ENCODE data around the gene MACF1. TPM values are rescaled to one million over a fixed set of nuclear protein-coding genes. Genes with fewer than 3 reads are reported as not detected.
A peak's percentile ranks its signal among the peaks of the same experiment; 100 is the strongest.
"Not testable (repeated sequence)": the region's sequence is repeated elsewhere in the genome, so short reads cannot be mapped to it uniquely, and the experiment has no call there.

MACF1 gene
- total RNA-seq, 2 experiments from 2014 or later, result 248 to 252 TPM

DNA sequence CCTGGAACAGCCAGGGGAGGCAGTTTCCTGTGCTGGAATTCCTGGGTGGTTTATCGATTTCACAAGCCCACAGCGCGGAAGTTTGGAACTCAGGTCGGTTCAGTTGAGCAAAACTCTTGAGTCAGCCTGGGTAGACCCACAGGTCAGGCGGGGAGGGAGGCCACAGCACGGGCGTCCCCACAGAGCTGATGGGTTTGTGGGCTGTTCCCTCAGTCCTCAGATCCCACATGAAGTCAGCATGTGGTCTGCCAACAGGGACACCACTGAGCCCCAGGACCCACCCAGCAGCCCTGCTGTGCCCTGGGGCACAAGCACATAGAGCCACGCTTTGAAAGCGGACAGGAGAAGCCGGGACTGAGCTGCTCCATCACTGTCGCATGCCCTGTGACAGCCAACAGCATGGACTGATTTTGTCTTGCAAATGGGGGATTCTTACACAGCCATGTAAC is 304.4 kb downstream of the MACF1 start:
- intact Hi-C loops (cut with DNase I, micrococcal nuclease), result no loop called here
- Histone ChIP-seq H3K36me3 (ENCODE audit: insufficient read depth, low read length) (no peaks in the 10 kb centered on the region), H3K27ac (ENCODE audit: low read depth in 1 of 2, low read length in 2 of 2) (no peak overlapping the region), H3K4me1 (ENCODE audit: insufficient read depth, low read length) (peaks cover 13% of the 10 kb centered on the region), H3K27me3 (ENCODE audit: control insufficient read depth in 1 of 2, insufficient read depth in 2 of 2, low read length in 2 of 2) (no peaks in the 10 kb centered on the region), H3K4me3 (ENCODE audit: low read length) (no peak overlapping the region), H3K9me3 (ENCODE audit: control insufficient read depth in 1 of 2, insufficient read depth in 1 of 2, low read length in 2 of 2) (no peaks in the 10 kb centered on the region)
- Mint-ChIP-seq H3K4me1 (ENCODE audit: low read depth) (peaks cover 9% of the 10 kb centered on the region), H3K9me3 (no peaks in the 10 kb centered on the region), H3K36me3 (ENCODE audit: low read depth) (no peaks in the 10 kb centered on the region), H3K27ac (no peak overlapping the region), H3K4me3 (no peak overlapping the region), H3K27me3 (no peaks in the 10 kb centered on the region)
- ATAC-seq (ENCODE audit: poor library complexity) (no peak), DNase-seq (no peak)
- POLR2A ChIA-PET, result interaction anchor here (0.9 kb wide), 1 partner anchor 290 kb away, joined by 3 read pairs; no protein-coding TSS in a partner anchor
- CTCF ChIA-PET, result no interaction called here
- TF ChIP-seq, protein P1, sequence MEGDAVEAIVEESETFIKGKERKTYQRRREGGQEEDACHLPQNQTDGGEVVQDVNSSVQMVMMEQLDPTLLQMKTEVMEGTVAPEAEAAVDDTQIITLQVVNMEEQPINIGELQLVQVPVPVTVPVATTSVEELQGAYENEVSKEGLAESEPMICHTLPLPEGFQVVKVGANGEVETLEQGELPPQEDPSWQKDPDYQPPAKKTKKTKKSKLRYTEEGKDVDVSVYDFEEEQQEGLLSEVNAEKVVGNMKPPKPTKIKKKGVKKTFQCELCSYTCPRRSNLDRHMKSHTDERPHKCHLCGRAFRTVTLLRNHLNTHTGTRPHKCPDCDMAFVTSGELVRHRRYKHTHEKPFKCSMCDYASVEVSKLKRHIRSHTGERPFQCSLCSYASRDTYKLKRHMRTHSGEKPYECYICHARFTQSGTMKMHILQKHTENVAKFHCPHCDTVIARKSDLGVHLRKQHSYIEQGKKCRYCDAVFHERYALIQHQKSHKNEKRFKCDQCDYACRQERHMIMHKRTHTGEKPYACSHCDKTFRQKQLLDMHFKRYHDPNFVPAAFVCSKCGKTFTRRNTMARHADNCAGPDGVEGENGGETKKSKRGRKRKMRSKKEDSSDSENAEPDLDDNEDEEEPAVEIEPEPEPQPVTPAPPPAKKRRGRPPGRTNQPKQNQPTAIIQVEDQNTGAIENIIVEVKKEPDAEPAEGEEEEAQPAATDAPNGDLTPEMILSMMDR (IDR thresholded peaks at IDR 0.05), result no peak

DNA sequence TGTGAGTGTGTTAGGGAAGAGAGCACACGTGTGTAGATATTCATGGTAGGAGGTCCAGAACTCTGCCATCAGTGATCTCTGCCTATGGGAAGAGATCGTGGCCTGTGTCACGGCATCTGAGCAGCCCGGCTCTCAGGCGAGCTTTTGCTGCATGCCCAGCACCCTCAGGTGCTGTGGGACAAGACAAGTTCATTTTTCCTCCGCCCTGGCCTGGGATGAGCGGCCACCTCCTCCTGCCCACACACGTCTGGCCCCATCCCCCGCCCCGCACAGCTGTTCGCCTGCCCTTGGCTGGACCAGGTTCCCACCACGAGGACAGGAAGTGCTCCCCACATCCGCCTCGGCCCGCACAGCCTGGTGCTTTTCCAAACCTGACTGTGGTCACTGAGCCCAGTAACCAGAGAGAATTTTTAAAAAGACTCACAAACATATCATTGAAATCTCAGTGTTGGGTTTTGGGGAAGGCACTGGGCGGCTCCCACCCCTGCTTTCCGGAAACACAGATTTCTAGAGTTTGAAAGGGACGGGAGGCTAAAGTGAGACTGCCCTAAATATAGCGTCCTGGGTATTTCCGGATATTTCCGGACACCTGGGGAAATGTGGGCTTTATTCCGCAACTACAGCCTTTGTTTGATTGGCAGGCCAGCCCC is 305.0 kb downstream of the MACF1 start:
- POLR2A ChIA-PET, result no interaction called here
- intact Hi-C loops (cut with DNase I, micrococcal nuclease), result no loop called here

DNA sequence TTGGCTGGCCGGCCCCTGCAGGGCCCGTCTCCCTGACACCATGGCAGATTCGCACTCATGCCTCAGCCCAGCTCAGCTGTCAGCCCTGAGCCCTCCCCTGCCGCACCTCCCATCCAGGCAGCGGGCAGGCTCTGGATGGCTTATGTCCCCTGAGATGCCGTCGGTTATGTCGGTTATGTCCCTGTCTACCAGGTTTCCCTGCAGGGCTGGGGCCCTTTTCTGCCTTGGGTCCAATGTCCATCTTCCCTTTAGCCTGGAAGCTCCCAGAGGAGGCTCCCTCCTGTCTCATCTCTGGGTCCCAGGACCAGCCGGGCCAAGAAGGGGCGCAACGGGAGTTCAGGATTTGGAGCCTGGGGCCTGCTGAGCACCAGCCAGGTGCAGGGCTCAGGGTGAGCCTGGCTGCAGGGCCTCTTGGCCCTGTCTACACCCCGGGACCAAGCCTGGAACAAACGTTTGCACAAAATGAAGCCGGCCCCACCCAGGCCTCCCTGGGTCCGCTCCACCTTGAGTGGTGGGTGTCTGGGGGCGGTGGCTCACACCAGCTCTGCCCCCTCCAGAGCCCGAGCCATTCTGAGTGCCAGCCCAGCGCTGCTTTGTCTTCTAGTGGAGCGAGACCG is 306.2 kb downstream of the MACF1 start:
- peaks cover 13% of the 10 kb centered on the region for H3K4me1 ChIP-seq (ENCODE audit: insufficient read depth, low read length)
- H3K36me3 Mint-ChIP-seq (ENCODE audit: low read depth); ATAC-seq (ENCODE audit: poor library complexity); H3K27me3 ChIP-seq (ENCODE audit: control insufficient read depth in 1 of 2, insufficient read depth in 2 of 2, low read length in 2 of 2); H3K27me3 Mint-ChIP-seq; H3K4me1 Mint-ChIP-seq (ENCODE audit: low read depth); H3K36me3 ChIP-seq (ENCODE audit: insufficient read depth, low read length); POLR2A ChIA-PET; H3K4me3 ChIP-seq (ENCODE audit: low read length); CTCF ChIA-PET; intact Hi-C loops (cut with DNase I, micrococcal nuclease); H3K9me3 Mint-ChIP-seq; H3K27ac ChIP-seq (ENCODE audit: low read depth in 1 of 2, low read length in 2 of 2); H3K4me3 Mint-ChIP-seq; H3K9me3 ChIP-seq (ENCODE audit: control insufficient read depth in 1 of 2, insufficient read depth in 1 of 2, low read length in 2 of 2); DNase-seq; H3K27ac Mint-ChIP-seq: not testable (repeated sequence)

More for the DNA sequence above, 305.0 kb downstream of the MACF1 start:
- peak in 4 of 14 experiments; percentile 13 to 39 (median 28) for DNase-seq
- peaks cover 13% of the 10 kb centered on the region for H3K4me1 ChIP-seq (ENCODE audit: insufficient read depth, low read length)
- H3K27me3 ChIP-seq (ENCODE audit: control insufficient read depth in 1 of 2, insufficient read depth in 2 of 2, low read length in 2 of 2), result no peaks in the 10 kb centered on the region
- H3K27ac ChIP-seq (ENCODE audit: low read depth in 1 of 2, low read length in 2 of 2), result no peak overlapping the region
- H3K4me1 Mint-ChIP-seq (ENCODE audit: low read depth), result peaks cover 9% of the 10 kb centered on the region
- H3K4me3 Mint-ChIP-seq, result no peak overlapping the region
- H3K9me3 ChIP-seq (ENCODE audit: control insufficient read depth in 1 of 2, insufficient read depth in 1 of 2, low read length in 2 of 2), result no peaks in the 10 kb centered on the region
- no peak overlapping the region for H3K27ac Mint-ChIP-seq
- TF ChIP-seq, protein P1 (IDR thresholded peaks at IDR 0.05), result no peak
- H3K27me3 Mint-ChIP-seq, result no peaks in the 10 kb centered on the region
- no peaks in the 10 kb centered on the region for H3K9me3 Mint-ChIP-seq
- H3K36me3 ChIP-seq (ENCODE audit: insufficient read depth, low read length), result no peaks in the 10 kb centered on the region
- CTCF ChIA-PET, result no interaction called here
- no peak overlapping the region for H3K4me3 ChIP-seq (ENCODE audit: low read length)
- H3K36me3 Mint-ChIP-seq (ENCODE audit: low read depth), result no peaks in the 10 kb centered on the region
- ATAC-seq (ENCODE audit: poor library complexity), result peak; percentile 26

DNA sequence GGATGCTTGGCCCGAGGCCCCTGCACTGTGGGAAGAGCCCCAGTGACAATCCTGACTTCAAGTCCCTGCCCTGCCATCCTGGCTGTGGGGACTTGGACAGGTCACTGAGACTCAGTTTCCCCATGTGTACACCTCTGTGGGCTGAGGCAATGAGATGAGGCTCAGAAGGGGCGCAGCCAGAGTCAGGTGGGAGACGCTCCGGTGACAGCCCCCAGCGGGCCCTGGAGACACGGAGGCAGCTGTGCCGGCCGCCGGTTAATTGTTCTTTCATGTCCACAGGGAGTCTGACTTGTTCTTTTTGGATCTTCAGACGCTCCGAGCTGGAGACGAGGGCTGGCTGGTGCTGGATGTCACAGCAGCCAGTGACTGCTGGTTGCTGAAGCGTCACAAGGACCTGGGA is 307.0 kb downstream of the MACF1 start:
- peaks cover 13% of the 10 kb centered on the region for H3K4me1 ChIP-seq (ENCODE audit: insufficient read depth, low read length)
- ATAC-seq (ENCODE audit: poor library complexity); H3K9me3 Mint-ChIP-seq; H3K36me3 Mint-ChIP-seq (ENCODE audit: low read depth); H3K4me3 ChIP-seq (ENCODE audit: low read length); H3K36me3 ChIP-seq (ENCODE audit: insufficient read depth, low read length); CTCF ChIA-PET; DNase-seq; H3K27me3 ChIP-seq (ENCODE audit: control insufficient read depth in 1 of 2, insufficient read depth in 2 of 2, low read length in 2 of 2); H3K27ac Mint-ChIP-seq; H3K4me1 Mint-ChIP-seq (ENCODE audit: low read depth); intact Hi-C loops (cut with DNase I, micrococcal nuclease); H3K4me3 Mint-ChIP-seq; H3K9me3 ChIP-seq (ENCODE audit: control insufficient read depth in 1 of 2, insufficient read depth in 1 of 2, low read length in 2 of 2); POLR2A ChIA-PET; H3K27ac ChIP-seq (ENCODE audit: low read depth in 1 of 2, low read length in 2 of 2); H3K27me3 Mint-ChIP-seq: not testable (repeated sequence)

DNA sequence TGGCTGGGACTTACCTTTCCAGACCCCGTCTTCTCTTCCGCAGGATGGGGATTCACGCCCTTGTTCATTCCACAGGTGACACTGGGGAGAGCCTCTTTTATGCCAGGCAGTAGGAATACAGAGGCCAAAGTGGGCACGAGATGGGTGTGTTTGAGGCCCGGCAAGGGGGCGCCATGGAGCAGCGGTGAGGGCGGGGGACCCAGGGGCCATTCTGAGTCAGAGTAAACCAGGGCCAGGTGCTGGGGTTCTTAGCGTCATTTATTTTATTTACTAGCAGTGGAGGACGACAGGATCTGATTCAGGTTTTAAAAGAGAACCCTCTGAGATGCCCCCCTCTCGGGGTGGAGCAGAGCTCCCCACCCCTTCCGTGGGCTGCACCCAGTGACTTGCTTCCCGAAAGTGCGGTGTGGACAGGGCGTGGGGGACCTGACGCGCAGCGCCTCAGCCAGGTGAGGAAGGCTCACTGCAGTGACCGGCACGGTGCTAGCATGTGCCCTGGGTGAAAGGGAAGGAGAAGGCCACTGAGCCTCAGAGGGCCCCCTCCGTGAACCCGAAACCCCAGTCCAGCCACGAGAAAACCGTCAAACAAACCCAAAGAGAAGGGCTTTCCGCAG is 307.8 kb downstream of the MACF1 start:
- H3K27me3 ChIP-seq (ENCODE audit: control insufficient read depth in 1 of 2, insufficient read depth in 2 of 2, low read length in 2 of 2); H3K27ac Mint-ChIP-seq; H3K4me3 ChIP-seq (ENCODE audit: low read length); H3K36me3 Mint-ChIP-seq (ENCODE audit: low read depth); H3K9me3 Mint-ChIP-seq; H3K4me1 Mint-ChIP-seq (ENCODE audit: low read depth); intact Hi-C loops (cut with DNase I, micrococcal nuclease); H3K36me3 ChIP-seq (ENCODE audit: insufficient read depth, low read length); H3K27me3 Mint-ChIP-seq; CTCF ChIA-PET; DNase-seq; H3K4me3 Mint-ChIP-seq; H3K9me3 ChIP-seq (ENCODE audit: control insufficient read depth in 1 of 2, insufficient read depth in 1 of 2, low read length in 2 of 2); H3K27ac ChIP-seq (ENCODE audit: low read depth in 1 of 2, low read length in 2 of 2); POLR2A ChIA-PET: not testable (repeated sequence)
- ATAC-seq (ENCODE audit: poor library complexity), result peak; percentile 63
- peaks cover 13% of the 10 kb centered on the region for H3K4me1 ChIP-seq (ENCODE audit: insufficient read depth, low read length)
